Measurements from ENCODE around the gene GAGE13.
"Not testable (repeated sequence)": the region's sequence is repeated elsewhere in the genome, so short reads cannot be mapped to it uniquely, and the experiment has no call there.

Gene GAGE13, protein sequence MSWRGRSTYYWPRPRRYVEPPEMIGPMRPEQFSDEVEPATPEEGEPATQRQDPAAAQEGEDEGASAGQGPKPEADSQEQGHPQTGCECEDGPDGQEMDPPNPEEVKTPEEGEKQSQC

DNA sequence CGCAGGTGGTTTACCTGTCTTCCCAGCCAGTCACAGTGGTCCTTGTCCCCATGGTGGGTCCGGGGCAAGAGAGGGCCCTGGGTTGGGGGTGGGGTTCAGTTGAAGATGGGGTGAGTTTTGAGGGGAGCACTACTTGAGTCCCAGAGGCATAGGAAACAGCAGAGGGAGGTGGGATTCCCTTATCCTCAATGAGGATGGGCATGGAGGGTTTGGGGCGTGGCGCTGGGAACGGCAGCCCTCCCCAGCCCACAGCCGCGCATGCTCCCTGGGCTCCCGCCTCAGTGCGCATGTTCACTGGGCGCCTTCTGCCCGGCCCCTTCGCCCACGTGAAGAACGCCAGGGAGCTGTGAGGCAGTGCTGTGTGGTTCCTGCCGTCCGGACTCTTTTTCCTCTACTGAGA is at the start of gene GAGE13:
Gene GAGE13 (plus strand): TSS at position 301 of the 400 bp plus-strand sequence. CDS start 1,156 bp downstream, outside the sequence.
- DNase-seq (ENCODE audit: extremely low read depth, low read depth): not testable (repeated sequence)

DNA sequence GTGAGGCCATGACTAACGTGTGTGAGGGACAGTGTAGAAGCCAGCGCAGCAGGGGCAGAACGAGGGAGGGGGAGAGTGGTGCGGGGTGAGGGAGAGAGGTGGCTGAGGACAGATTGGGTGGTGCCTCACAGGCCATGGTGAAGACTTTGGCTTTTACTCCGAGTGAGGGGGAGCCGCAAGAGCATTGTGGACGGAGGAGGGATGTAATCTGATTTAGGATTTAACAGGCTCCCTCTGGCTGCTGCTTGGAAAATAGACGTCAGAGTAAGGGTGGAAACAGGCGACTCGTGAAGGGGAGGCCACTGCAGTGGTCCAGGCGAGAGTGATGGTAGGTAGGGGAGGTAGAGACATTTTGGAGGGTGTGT is 48.8 kb upstream of the GAGE13 start:
- TF ChIP-seq, protein P1, sequence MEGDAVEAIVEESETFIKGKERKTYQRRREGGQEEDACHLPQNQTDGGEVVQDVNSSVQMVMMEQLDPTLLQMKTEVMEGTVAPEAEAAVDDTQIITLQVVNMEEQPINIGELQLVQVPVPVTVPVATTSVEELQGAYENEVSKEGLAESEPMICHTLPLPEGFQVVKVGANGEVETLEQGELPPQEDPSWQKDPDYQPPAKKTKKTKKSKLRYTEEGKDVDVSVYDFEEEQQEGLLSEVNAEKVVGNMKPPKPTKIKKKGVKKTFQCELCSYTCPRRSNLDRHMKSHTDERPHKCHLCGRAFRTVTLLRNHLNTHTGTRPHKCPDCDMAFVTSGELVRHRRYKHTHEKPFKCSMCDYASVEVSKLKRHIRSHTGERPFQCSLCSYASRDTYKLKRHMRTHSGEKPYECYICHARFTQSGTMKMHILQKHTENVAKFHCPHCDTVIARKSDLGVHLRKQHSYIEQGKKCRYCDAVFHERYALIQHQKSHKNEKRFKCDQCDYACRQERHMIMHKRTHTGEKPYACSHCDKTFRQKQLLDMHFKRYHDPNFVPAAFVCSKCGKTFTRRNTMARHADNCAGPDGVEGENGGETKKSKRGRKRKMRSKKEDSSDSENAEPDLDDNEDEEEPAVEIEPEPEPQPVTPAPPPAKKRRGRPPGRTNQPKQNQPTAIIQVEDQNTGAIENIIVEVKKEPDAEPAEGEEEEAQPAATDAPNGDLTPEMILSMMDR (IDR thresholded peaks at IDR 0.05; ENCODE audit: low read depth, low read length): peak; percentile 35
- no peak for DNase-seq (ENCODE audit: extremely low read depth, low read depth)

DNA sequence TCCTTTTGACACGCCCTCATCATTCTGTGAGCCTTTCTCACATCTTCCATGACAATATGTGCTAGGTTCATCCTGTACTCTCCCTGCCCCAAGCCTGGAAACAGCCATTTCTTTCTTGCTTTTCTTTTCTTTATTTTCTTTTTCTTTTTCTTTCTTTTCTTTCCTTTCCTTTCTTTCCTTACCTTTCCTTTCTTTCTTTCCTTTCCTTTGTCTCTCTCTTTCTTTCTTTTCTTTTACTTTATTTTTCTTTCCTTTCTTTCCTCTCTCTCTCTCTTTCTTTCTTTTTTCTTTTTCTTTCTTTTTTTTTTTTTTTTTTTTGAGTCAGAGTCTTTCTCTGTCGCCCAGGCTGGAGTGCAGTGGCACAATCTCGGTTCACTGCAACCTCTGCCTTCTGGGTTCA is 47.2 kb upstream of the GAGE13 start:
- no peak for DNase-seq (ENCODE audit: extremely low read depth, low read depth)

DNA sequence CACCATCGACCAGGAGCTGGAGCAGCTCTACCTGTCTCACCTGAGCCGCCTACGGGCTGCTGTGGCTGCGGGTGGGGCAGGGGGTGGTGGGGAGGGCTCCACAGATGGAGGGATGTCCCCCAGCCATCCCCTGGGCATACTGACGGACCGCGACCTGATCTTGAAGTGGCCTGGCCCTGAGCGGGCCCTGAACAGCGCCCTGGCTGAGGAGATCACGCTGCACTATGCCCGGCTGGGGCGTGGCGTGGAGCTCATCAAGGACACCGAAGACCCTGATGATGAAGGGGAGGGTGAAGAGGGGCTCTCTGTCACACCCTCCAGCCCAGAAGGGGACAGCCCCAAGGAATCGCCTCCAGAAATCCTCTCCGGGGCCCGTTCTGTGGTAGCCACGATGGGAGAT is 45.2 kb upstream of the GAGE13 start:
- no peak for DNase-seq (ENCODE audit: extremely low read depth, low read depth)
- TF ChIP-seq, protein P1 (IDR thresholded peaks at IDR 0.05; ENCODE audit: low read depth, low read length): no peak

More for the DNA sequence above, 47.2 kb upstream of the GAGE13 start:
- TF ChIP-seq, protein P1 (IDR thresholded peaks at IDR 0.05; ENCODE audit: low read depth, low read length): no peak

DNA sequence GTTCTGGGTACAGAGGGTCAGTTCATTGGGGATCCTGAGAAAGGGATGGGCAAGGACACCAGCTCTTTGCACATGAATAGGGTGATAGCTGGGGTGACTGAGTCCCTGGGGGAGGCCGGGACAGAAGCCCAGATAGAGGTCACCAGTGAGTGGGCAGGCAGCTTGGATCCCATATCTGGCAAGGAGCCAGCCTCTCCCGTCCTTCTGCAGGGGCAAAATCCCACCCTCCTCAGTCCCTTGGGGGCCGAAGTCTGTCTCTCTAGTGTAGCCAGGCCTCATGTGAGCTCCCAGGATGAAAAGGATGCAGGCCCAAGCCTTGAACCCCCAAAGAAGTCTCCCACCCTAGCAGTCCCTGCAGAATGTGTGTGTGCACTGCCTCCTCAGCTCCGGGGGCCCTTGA is 44.8 kb upstream of the GAGE13 start:
- TF ChIP-seq, protein P1 (IDR thresholded peaks at IDR 0.05; ENCODE audit: low read depth, low read length): no peak
- no peak for DNase-seq (ENCODE audit: extremely low read depth, low read depth)

DNA sequence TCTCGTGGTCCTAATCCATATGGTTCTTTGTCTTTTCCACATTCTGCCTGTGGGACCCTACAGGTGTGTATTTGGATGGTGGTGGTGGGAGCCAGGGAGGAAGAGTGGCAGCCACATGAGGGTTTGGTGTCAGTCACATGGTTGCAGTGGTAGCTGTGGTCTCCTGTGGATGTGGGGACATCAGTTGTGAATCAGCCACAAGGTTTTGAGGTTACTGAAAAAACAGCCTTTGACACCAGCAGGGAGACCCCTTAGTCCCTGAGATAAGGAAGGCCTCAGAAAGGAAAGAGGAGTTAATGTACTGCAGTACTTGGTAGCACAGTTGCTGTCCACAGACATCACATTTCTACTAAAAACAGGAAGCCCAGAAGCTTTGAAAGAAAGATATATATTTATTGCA is 43.7 kb upstream of the GAGE13 start:
- TF ChIP-seq, protein P1 (IDR thresholded peaks at IDR 0.05; ENCODE audit: low read depth, low read length): no peak
- no peak for DNase-seq (ENCODE audit: extremely low read depth, low read depth)

DNA sequence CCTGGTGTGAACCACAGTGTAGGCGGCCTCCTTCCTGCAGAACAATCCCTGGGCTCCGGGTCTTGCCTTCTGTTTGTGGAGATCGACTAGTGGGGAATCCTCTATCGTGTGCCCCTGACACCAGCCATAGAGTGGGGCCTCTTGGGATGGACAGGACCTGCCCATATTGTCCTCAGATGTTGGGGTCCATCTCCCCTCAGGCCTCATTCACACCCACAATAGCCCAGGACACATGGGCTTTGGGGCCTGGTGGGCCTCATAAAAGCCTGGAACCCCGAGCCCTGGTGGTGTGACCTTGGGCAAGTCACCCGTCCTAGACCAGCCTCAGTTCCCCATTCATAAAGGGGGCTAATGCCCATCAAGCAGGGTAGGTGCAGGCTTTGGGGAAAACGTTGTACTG is 41.2 kb upstream of the GAGE13 start:
- DNase-seq (ENCODE audit: extremely low read depth, low read depth): no peak

More for the DNA sequence above, 41.2 kb upstream of the GAGE13 start:
- TF ChIP-seq, protein P1 (IDR thresholded peaks at IDR 0.05; ENCODE audit: low read depth, low read length): no peak
